ENCODE data around the gene SMIM15. TPM values are rescaled to one million over a fixed set of nuclear protein-coding genes. Genes with fewer than 3 reads are reported as not detected.
A peak's percentile ranks its signal among the peaks of the same experiment; 100 is the strongest.

The SMIM15 gene, protein sequence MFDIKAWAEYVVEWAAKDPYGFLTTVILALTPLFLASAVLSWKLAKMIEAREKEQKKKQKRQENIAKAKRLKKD
- total RNA-seq, result 28.7 and 29.8 TPM in 2 replicates
- 23.5 TPM for total RNA-seq (2013)
- polyA plus RNA-seq, result 5.7 and 11.2 TPM in 2 replicates
- polyA minus RNA-seq, result 13.6 and 20.7 TPM in 2 replicates

DNA sequence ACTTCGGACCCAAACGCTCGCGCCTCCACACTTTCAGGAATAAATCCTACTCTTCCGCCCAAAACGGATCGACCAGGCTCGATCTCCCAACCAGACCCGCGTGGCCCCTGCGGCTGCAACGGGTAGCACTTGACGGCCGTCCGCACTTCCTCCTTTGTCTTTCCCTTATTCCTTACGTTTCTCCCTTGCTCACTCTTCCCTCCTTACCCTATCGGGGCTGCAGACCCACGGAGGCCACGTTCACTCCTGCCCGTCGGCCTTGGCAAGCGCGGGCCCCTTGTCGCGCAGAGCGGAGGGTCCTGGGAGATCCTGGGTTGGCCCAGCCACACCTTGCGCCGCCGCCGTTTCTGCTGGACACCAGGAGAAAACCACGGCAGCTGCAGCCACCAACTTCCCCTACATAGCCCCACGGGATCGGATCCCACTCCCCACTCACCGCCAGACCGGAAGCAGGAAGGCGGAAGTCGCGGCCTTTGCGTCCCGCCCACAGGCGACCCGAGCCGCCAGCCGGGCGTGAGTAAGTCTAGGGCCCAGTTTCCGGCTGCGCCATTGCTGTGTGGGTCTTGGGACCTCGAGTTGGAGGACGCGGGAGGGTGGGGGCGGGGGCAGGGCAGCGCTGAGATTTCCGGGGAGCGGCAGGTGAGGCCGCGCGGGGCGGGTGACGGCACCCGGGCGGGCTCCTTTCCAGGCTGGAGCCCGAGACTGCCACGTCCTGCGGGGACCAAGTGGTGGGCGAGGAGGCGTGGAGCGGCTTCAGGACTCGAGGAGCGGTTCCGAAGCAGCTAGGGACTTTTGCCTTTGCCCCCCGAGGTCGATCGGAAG, at the start of gene SMIM15:
Gene SMIM15, minus strand, starts transcription at position 459 of the 822 bp plus-strand sequence. CDS start 2,297 bp downstream, outside the sequence.
- TF ChIP-seq, protein P1, sequence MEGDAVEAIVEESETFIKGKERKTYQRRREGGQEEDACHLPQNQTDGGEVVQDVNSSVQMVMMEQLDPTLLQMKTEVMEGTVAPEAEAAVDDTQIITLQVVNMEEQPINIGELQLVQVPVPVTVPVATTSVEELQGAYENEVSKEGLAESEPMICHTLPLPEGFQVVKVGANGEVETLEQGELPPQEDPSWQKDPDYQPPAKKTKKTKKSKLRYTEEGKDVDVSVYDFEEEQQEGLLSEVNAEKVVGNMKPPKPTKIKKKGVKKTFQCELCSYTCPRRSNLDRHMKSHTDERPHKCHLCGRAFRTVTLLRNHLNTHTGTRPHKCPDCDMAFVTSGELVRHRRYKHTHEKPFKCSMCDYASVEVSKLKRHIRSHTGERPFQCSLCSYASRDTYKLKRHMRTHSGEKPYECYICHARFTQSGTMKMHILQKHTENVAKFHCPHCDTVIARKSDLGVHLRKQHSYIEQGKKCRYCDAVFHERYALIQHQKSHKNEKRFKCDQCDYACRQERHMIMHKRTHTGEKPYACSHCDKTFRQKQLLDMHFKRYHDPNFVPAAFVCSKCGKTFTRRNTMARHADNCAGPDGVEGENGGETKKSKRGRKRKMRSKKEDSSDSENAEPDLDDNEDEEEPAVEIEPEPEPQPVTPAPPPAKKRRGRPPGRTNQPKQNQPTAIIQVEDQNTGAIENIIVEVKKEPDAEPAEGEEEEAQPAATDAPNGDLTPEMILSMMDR (IDR thresholded peaks at IDR 0.05), result no peak
- TF ChIP-seq EZH2 (IDR thresholded peaks at IDR 0.05; ENCODE audit: borderline replicate concordance, insufficient read depth, low read depth, low read length, poor library complexity, severe bottlenecking), result no peak
- CTCF ChIA-PET, result interaction anchor here (0.7 to 1.1 kb wide), 2 partner anchors 10 to 169 kb away, joined by 3 to 4 read pairs; no protein-coding TSS in a partner anchor
- no peaks in the 10 kb centered on the region for H3K27me3 ChIP-seq (replicated peaks in 1 of 4; ENCODE audit: control extremely low read depth in 1 of 4, control insufficient read depth in 3 of 4, insufficient read depth in 4 of 4, low read length in 3 of 4)
- H2AFZ ChIP-seq (ENCODE audit: insufficient read depth, low read depth, low read length, poor library complexity, severe bottlenecking), result peak within 1 kb of the TSS; percentile 95
- H4K20me1 ChIP-seq (ENCODE audit: control insufficient read depth, insufficient read depth, low read length, poor library complexity, severe bottlenecking), result no peaks in the 10 kb centered on the region
- peaks cover 11% of the 10 kb centered on the region for H3K79me2 ChIP-seq (ENCODE audit: control insufficient read depth, insufficient read depth, low read length)
- peaks cover 38% of the 10 kb centered on the region for H3K4me1 Mint-ChIP-seq
- 3% methylated on average over 70 of the region's 73 CpGs for WGBS (ENCODE audit: insufficient coverage)
- H3K27me3 Mint-ChIP-seq, result no peaks in the 10 kb centered on the region
- POLR2A ChIA-PET, result interaction anchor here (0.9 kb wide), 1 partner anchor 216 kb away, joined by 3 read pairs; no protein-coding TSS in a partner anchor
- peak within 1 kb of the TSS; percentile 86 to 96 (median 92) for H3K4me3 ChIP-seq (ENCODE audit: control extremely low read depth in 1 of 5, extremely low read depth in 1 of 5, insufficient read depth in 1 of 5, low read depth in 2 of 5, low read length in 4 of 5)
- peaks cover 0 to 5% (median 0%) of the 10 kb centered on the region in 3 donors for H3K9me3 ChIP-seq (ENCODE audit: control extremely low read depth in 1 of 3, control insufficient read depth in 2 of 3, insufficient read depth in 1 of 3, low read length in 2 of 3)
- H3K4me3 Mint-ChIP-seq, result peak within 1 kb of the TSS; percentile 97
- H3K4me2 ChIP-seq (replicated peaks; ENCODE audit: low read depth, low read length, poor library complexity, severe bottlenecking), result peak within 1 kb of the TSS; percentile 83
- H3K4me1 ChIP-seq (ENCODE audit: control insufficient read depth in 2 of 2, insufficient read depth in 2 of 2, low read length in 2 of 2), result peaks cover 18 to 20% of the 10 kb centered on the region in 2 donors
- peak; percentile 90 for ATAC-seq (ENCODE audit: low read depth)
- H3K27ac ChIP-seq (ENCODE audit: low read length in 2 of 2), result peak within 1 kb of the TSS; percentile 86 to 88
- peaks cover 5 to 28% of the 10 kb centered on the region in 2 experiments for H3K36me3 ChIP-seq (replicated peaks in 1 of 2; ENCODE audit: control extremely low read depth in 1 of 2, control insufficient read depth in 1 of 2, extremely low read depth in 1 of 2, insufficient read depth in 2 of 2, low read length in 1 of 2)
- no peaks in the 10 kb centered on the region for H3K9me3 Mint-ChIP-seq (ENCODE audit: insufficient read depth)
- peak within 1 kb of the TSS; percentile 97 for H3K27ac Mint-ChIP-seq
- intact Hi-C loops (cut with micrococcal nuclease), result loop anchor here (2.0 to 5.0 kb wide), 4 partner anchors 169 to 1240 kb away; partner anchors contain the start of genes DIMT1, ERCC8 and NDUFAF2
- peak; percentile 87 for DNase-seq
- H3K9ac ChIP-seq (ENCODE audit: low read length), result peak within 1 kb of the TSS; percentile 93

DNA sequence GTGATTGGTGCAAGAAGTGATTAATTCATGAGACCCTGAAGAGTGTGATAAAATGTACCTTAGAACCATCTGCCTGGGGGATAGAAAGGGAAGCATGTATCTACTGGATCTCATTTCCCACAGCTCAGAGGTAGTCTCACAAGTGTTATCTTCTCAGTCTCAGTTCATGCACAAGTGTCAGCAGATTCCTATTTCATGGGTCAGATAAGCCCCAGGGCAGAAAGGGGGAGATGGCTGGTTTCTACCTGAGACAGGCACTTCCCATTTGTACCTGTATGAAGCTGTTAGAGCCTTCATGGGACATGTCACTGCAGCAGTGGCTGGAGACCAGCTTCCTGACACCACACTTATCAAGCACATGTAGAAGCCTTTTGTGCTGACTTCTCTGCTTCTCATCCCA, 45.6 kb upstream of the SMIM15 start:
- no peak overlapping the region for H3K4me3 Mint-ChIP-seq
- Histone ChIP-seq H3K27ac (ENCODE audit: low read length in 2 of 2) (no peak overlapping the region), H3K9ac (ENCODE audit: low read length) (no peak overlapping the region), H3K27me3 (replicated peaks in 1 of 4; ENCODE audit: control extremely low read depth in 1 of 4, control insufficient read depth in 3 of 4, insufficient read depth in 4 of 4, low read length in 3 of 4) (no peaks in the 10 kb centered on the region), H4K20me1 (ENCODE audit: control insufficient read depth, insufficient read depth, low read length, poor library complexity, severe bottlenecking) (no peaks in the 10 kb centered on the region), H3K4me3 (ENCODE audit: control extremely low read depth in 1 of 5, extremely low read depth in 1 of 5, insufficient read depth in 1 of 5, low read depth in 2 of 5, low read length in 4 of 5) (no peak overlapping the region), H3K4me2 (replicated peaks; ENCODE audit: low read depth, low read length, poor library complexity, severe bottlenecking) (no peak overlapping the region), H3K9me3 (ENCODE audit: control extremely low read depth in 1 of 3, control insufficient read depth in 2 of 3, insufficient read depth in 1 of 3, low read length in 2 of 3) (peaks cover 0 to 16% (median 3%) of the 10 kb centered on the region in 3 donors), H3K4me1 (ENCODE audit: control insufficient read depth in 2 of 2, insufficient read depth in 2 of 2, low read length in 2 of 2) (no peaks in the 10 kb centered on the region), H2AFZ (ENCODE audit: insufficient read depth, low read depth, low read length, poor library complexity, severe bottlenecking) (no peak overlapping the region), H3K79me2 (ENCODE audit: control insufficient read depth, insufficient read depth, low read length) (no peaks in the 10 kb centered on the region), H3K36me3 (replicated peaks in 1 of 2; ENCODE audit: control extremely low read depth in 1 of 2, control insufficient read depth in 1 of 2, extremely low read depth in 1 of 2, insufficient read depth in 2 of 2, low read length in 1 of 2) (no peaks in the 10 kb centered on the region)
- H3K27me3 Mint-ChIP-seq, result peaks cover 21% of the 10 kb centered on the region
- DNase-seq (no peak), ATAC-seq (ENCODE audit: low read depth) (no peak)
- H3K9me3 Mint-ChIP-seq (ENCODE audit: insufficient read depth), result peaks cover 4% of the 10 kb centered on the region
- intact Hi-C loops (cut with micrococcal nuclease), result no loop called here
- no peak overlapping the region for H3K27ac Mint-ChIP-seq
- no peak for TF ChIP-seq EZH2 (IDR thresholded peaks at IDR 0.05; ENCODE audit: borderline replicate concordance, insufficient read depth, low read depth, low read length, poor library complexity, severe bottlenecking)
- TF ChIP-seq, protein P1 (IDR thresholded peaks at IDR 0.05), result no peak
- H3K4me1 Mint-ChIP-seq, result peaks cover 1% of the 10 kb centered on the region
- ChIA-PET CTCF (no interaction called here), POLR2A (no interaction called here)

Measured in B cell (primary cell).